HEK293T (cell line): ENCODE data around the gene TMEM125.

Experiments
- ARNT ChIP-seq: fragments of 450-650 bp; IDR thresholded peaks from 2 replicates; pipeline ENCODE4 v1.6.1; 2017; ENCODE audit warnings: mild to moderate bottlenecking
- ELF4 ChIP-seq: fragments of 450-650 bp; IDR thresholded peaks from 2 replicates; pipeline ENCODE4 v1.6.1; 2017; ENCODE audit warnings: antibody characterized with exemption
- FOXK2 ChIP-seq: fragments of 450-650 bp; IDR thresholded peaks from 2 replicates; pipeline ENCODE4 v1.6.1; 2016; ENCODE audit warnings: mild to moderate bottlenecking
- HDGF ChIP-seq: fragments of 450-650 bp; IDR thresholded peaks from 2 replicates; pipeline ENCODE4 v1.6.1; 2017; ENCODE audit warnings: antibody characterized with exemption, borderline replicate concordance
- L3MBTL2 ChIP-seq: fragments of 450-650 bp; conservative IDR thresholded peaks from 2 replicates; pipeline ENCODE4 v1.6.1; 2016; ENCODE audit warnings: mild to moderate bottlenecking
- LEF1 ChIP-seq: fragments of 450-650 bp; IDR thresholded peaks from 2 replicates; pipeline ENCODE4 v1.6.1; 2017; ENCODE audit warnings: mild to moderate bottlenecking, borderline replicate concordance
- SP1 ChIP-seq: fragments of 450-650 bp; IDR thresholded peaks from 2 replicates; pipeline ENCODE4 v1.6.1; 2017
- SUZ12 ChIP-seq: fragments of 450-650 bp; IDR thresholded peaks from 2 replicates; pipeline ENCODE4 v1.6.1; 2016; ENCODE audit warnings: mild to moderate bottlenecking
- TARDBP ChIP-seq: fragments of 450-650 bp; IDR thresholded peaks from 2 replicates; pipeline ENCODE4 v1.6.1; 2016

- TF ChIP-seq SUZ12 = no peak
- no peak for TF ChIP-seq SP1
- TF ChIP-seq TARDBP = no peak
- no peak for TF ChIP-seq ARNT
- no peak for TF ChIP-seq FOXK2
- no peak for TF ChIP-seq L3MBTL2
- TF ChIP-seq LEF1 = no peak
- TF ChIP-seq HDGF = no peak
- no peak for TF ChIP-seq ELF4
Measured at GRCh38 chr1:43292679-43293078, 22.9 kb downstream of the TMEM125 start.
